Measurements from ENCODE around the gene SF3A2.

GRCh38 chr19:2195361-2195760 is 41.3 kb upstream of the SF3A2 start:
- TF ChIP-seq CTCF (tag by site-specific recombination; IDR thresholded peaks at IDR 0.05), result no peak
- TF ChIP-seq SALL2 (tag by site-specific recombination; IDR thresholded peaks at IDR 0.05; ENCODE audit: borderline replicate concordance), result no peak
- no peak for TF ChIP-seq GFI1B (tag by site-specific recombination; IDR thresholded peaks at IDR 0.05)
- no peak for TF ChIP-seq ZNF184 (tag by site-specific recombination; IDR thresholded peaks at IDR 0.05)
- TF ChIP-seq KLF8 (tag by site-specific recombination; IDR thresholded peaks at IDR 0.05), result no peak
- TF ChIP-seq ZBTB7A (tag by site-specific recombination; IDR thresholded peaks at IDR 0.05; ENCODE audit: low read depth), result no peak
- no peak for TF ChIP-seq RBAK (tag by site-specific recombination; IDR thresholded peaks at IDR 0.05)
- no peak for TF ChIP-seq ZNF23 (tag by site-specific recombination; IDR thresholded peaks at IDR 0.05; ENCODE audit: borderline replicate concordance)
- TF ChIP-seq ATF2 (tag by site-specific recombination; IDR thresholded peaks at IDR 0.05; ENCODE audit: low read depth), result no peak
- TF ChIP-seq ZBTB26 (tag by site-specific recombination; optimal IDR thresholded peaks at IDR 0.05), result no peak
- TF ChIP-seq ZNF792 (tag by site-specific recombination; IDR thresholded peaks at IDR 0.05), result no peak
- TF ChIP-seq ZNF362 (tag by site-specific recombination; IDR thresholded peaks at IDR 0.05), result no peak
